WTC11 (cell line): ENCODE results near the gene SOX5. TPM values are rescaled to one million over a fixed set of nuclear protein-coding genes. Genes with fewer than 3 reads are reported as not detected.

Source experiments
- ATAC-seq: fragments of 200-7000 bp; cut with Tn5 transposase; 2 replicates; pipeline ENCODE4 v1.10.0; 2021; ENCODE audit warnings: mild to moderate bottlenecking, moderate library complexity
- CTCF ChIA-PET: fragments of 300-600 bp; sonication (Branson Sonifier 250); formaldehyde crosslinking; loops from one replicate; lab custom pipeline; 2021; ENCODE audit warnings: antibody characterized with exemption; lab: Charles Lee
- POLR2A ChIA-PET: fragments of 350-600 bp; sonication (Branson Sonifier 250); formaldehyde crosslinking; loops from one replicate; lab custom pipeline; 2021; ENCODE audit warnings: antibody characterized with exemption; lab: Charles Lee
- DNase-seq: peaks from one replicate; pipeline ENCODE4 v3.0.0; 2021; ENCODE audit warnings: low spot score
- H3K27ac Mint-ChIP-seq: 2 replicates; pipeline ENCODE4 v1.8.0; 2021; ENCODE audit warnings: mixed read lengths
- H3K27me3 Mint-ChIP-seq: 2 replicates; pipeline ENCODE4 v1.8.0; 2021; ENCODE audit warnings: low read depth, mild to moderate bottlenecking, moderate library complexity, mixed read lengths
- H3K36me3 Mint-ChIP-seq: 2 replicates; pipeline ENCODE4 v1.8.0; 2021; ENCODE audit warnings: mixed read lengths
- H3K4me1 Mint-ChIP-seq: 2 replicates; pipeline ENCODE4 v1.8.0; 2022; ENCODE audit warnings: mixed read lengths
- H3K4me3 Mint-ChIP-seq: 2 replicates; pipeline ENCODE4 v1.8.0; 2021; ENCODE audit warnings: mild to moderate bottlenecking, moderate library complexity, mixed read lengths
- H3K9me3 Mint-ChIP-seq: 2 replicates; pipeline ENCODE4 v1.8.0; 2021; ENCODE audit warnings: mixed read lengths
- ATF1 ChIP-seq: sonication (generic); formaldehyde crosslinking; IDR thresholded peaks from 2 replicates; pipeline ENCODE4 v1.8.1; 2023; ENCODE audit warnings: mild to moderate bottlenecking, moderate library complexity, missing genetic modification reagents
- CREB1 ChIP-seq: sonication (generic); formaldehyde crosslinking; IDR thresholded peaks from 2 replicates; pipeline ENCODE4 v1.8.0; 2023; ENCODE audit warnings: mild to moderate bottlenecking, missing genetic modification reagents
- FOXJ3 ChIP-seq: sonication (generic); formaldehyde crosslinking; IDR thresholded peaks from 2 replicates; pipeline ENCODE4 v1.9.0; 2021; ENCODE audit warnings: missing genetic modification reagents, mild to moderate bottlenecking, borderline replicate concordance
- GABPB1 ChIP-seq: sonication (generic); formaldehyde crosslinking; IDR thresholded peaks from 2 replicates; pipeline ENCODE4 v1.8.1; 2023; ENCODE audit warnings: mild to moderate bottlenecking, missing genetic modification reagents
- HMGXB4 ChIP-seq: sonication (generic); formaldehyde crosslinking; IDR thresholded peaks from 2 replicates; pipeline ENCODE4 v1.8.1; 2023; ENCODE audit warnings: mild to moderate bottlenecking, moderate library complexity, missing genetic modification reagents
- NR1H2 ChIP-seq: sonication (generic); formaldehyde crosslinking; IDR thresholded peaks from 2 replicates; pipeline ENCODE4 v1.9.0; 2021; ENCODE audit warnings: mild to moderate bottlenecking, moderate library complexity, missing genetic modification reagents
- NR3C1 ChIP-seq: sonication (generic); formaldehyde crosslinking; conservative IDR thresholded peaks from 2 replicates; pipeline ENCODE4 v1.8.1; 2023; ENCODE audit warnings: low read depth, mild to moderate bottlenecking, missing genetic modification reagents
- SOX15 ChIP-seq: fragments of 250-450 bp; sonication (Bioruptor Pico); IDR thresholded peaks from 2 replicates; pipeline ENCODE4 v1.9.0; 2021; ENCODE audit warnings: mild to moderate bottlenecking
- total RNA-seq: library from RNA; stranded (reverse); gene quantifications from 3 replicates; pipeline ENCODE4 v1.2.3, GENCODE V29; 2021
- TF ChIP-seq, protein P1 (sequence below): fragments of 250-450 bp; sonication (Bioruptor Pico); IDR thresholded peaks from 2 replicates; pipeline ENCODE4 v2.1.2; 2022; ENCODE audit warnings: mild to moderate bottlenecking, moderate library complexity
- TF ChIP-seq, protein P2 (sequence below): sonication (generic); formaldehyde crosslinking; conservative IDR thresholded peaks from 2 replicates; pipeline ENCODE4 v1.8.1; 2022; ENCODE audit warnings: mild to moderate bottlenecking, missing genetic modification reagents
- TF ChIP-seq, protein P3 (sequence below): sonication (generic); formaldehyde crosslinking; IDR thresholded peaks from 2 replicates; pipeline ENCODE4 v1.8.1; 2022; ENCODE audit warnings: mild to moderate bottlenecking, moderate library complexity, missing genetic modification reagents
- TF ChIP-seq, protein P4 (sequence below): sonication (generic); formaldehyde crosslinking; IDR thresholded peaks from 2 replicates; pipeline ENCODE4 v1.8.1; 2022; ENCODE audit warnings: missing genetic modification reagents, borderline replicate concordance
- TF ChIP-seq, protein P5 (sequence below): sonication (generic); formaldehyde crosslinking; IDR thresholded peaks from 2 replicates; pipeline ENCODE4 v1.8.1; 2022; ENCODE audit warnings: low read depth, mild to moderate bottlenecking, moderate library complexity, missing genetic modification reagents, borderline replicate concordance
- TF ChIP-seq, protein P6 (sequence below): sonication (generic); formaldehyde crosslinking; IDR thresholded peaks from 2 replicates; pipeline ENCODE4 v1.8.1; 2023; ENCODE audit warnings: mild to moderate bottlenecking, missing genetic modification reagents
- TF ChIP-seq, protein P7 (sequence below): sonication (generic); formaldehyde crosslinking; IDR thresholded peaks from 2 replicates; pipeline ENCODE4 v1.8.1; 2023; ENCODE audit warnings: mild to moderate bottlenecking, missing genetic modification reagents
- TF ChIP-seq, protein P8 (sequence below): fragments of 250-450 bp; sonication (Bioruptor Pico); IDR thresholded peaks from 2 replicates; pipeline ENCODE4 v1.8.0; 2021; ENCODE audit warnings: mild to moderate bottlenecking

Gene SOX5
- total RNA-seq, 1 experiment from 2014 or later, result 2.3 TPM

DNA sequence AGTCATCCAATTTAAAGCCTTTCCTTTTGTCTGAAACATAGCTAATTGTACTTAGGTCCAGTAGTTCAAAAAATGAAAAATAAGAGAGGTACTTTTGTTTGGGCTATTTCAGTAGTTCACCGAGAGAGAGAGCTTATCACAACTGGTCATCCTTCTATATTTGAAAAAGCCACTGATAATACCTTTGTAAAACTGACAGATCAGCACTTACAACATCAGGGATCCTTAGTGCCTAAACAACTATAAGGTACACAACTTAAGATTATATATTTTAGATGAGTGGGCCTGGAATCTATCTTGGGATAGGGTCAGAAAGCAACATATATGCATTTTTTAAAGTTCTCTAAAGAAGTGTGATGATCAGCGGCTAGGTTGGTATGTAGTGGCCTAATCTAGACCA lies 97.9 kb downstream of the SOX5 start:
- no peak for DNase-seq
- Mint-ChIP-seq H3K27me3 (no peaks in the 10 kb centered on the region), H3K9me3 (no peaks in the 10 kb centered on the region), H3K4me3 (no peak overlapping the region), H3K36me3 (no peaks in the 10 kb centered on the region), H3K4me1 (peaks cover 3% of the 10 kb centered on the region), H3K27ac (no peak overlapping the region)
- ATAC-seq, result no peak
- ChIA-PET POLR2A (no interaction called here), CTCF (no interaction called here)
- TF ChIP-seq GABPB1 (CRISPR knock-in tag) (no peak), CREB1 (no peak), NR3C1 (no peak), ATF1 (CRISPR knock-in tag) (no peak)
- TF ChIP-seq, protein P1, sequence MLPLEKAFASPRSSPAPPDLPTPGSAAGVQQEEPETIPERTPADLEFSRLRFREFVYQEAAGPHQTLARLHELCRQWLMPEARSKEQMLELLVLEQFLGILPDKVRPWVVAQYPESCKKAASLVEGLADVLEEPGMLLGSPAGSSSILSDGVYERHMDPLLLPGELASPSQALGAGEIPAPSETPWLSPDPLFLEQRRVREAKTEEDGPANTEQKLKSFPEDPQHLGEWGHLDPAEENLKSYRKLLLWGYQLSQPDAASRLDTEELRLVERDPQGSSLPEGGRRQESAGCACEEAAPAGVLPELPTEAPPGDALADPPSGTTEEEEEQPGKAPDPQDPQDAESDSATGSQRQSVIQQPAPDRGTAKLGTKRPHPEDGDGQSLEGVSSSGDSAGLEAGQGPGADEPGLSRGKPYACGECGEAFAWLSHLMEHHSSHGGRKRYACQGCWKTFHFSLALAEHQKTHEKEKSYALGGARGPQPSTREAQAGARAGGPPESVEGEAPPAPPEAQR (CRISPR knock-in tag), result no peak
- TF ChIP-seq, protein P2, sequence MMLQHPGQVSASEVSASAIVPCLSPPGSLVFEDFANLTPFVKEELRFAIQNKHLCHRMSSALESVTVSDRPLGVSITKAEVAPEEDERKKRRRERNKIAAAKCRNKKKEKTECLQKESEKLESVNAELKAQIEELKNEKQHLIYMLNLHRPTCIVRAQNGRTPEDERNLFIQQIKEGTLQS (CRISPR knock-in tag), result no peak
- TF ChIP-seq, protein P3, sequence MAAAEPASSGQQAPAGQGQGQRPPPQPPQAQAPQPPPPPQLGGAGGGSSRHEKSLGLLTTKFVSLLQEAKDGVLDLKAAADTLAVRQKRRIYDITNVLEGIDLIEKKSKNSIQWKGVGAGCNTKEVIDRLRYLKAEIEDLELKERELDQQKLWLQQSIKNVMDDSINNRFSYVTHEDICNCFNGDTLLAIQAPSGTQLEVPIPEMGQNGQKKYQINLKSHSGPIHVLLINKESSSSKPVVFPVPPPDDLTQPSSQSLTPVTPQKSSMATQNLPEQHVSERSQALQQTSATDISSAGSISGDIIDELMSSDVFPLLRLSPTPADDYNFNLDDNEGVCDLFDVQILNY, result no peak
- TF ChIP-seq, protein P4, sequence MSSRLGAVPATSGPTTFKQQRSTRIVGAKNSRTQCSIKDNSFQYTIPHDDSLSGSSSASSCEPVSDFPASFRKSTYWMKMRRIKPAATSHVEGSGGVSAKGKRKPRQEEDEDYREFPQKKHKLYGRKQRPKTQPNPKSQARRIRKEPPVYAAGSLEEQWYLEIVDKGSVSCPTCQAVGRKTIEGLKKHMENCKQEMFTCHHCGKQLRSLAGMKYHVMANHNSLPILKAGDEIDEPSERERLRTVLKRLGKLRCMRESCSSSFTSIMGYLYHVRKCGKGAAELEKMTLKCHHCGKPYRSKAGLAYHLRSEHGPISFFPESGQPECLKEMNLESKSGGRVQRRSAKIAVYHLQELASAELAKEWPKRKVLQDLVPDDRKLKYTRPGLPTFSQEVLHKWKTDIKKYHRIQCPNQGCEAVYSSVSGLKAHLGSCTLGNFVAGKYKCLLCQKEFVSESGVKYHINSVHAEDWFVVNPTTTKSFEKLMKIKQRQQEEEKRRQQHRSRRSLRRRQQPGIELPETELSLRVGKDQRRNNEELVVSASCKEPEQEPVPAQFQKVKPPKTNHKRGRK (CRISPR knock-in tag), result no peak
- TF ChIP-seq, protein P5, sequence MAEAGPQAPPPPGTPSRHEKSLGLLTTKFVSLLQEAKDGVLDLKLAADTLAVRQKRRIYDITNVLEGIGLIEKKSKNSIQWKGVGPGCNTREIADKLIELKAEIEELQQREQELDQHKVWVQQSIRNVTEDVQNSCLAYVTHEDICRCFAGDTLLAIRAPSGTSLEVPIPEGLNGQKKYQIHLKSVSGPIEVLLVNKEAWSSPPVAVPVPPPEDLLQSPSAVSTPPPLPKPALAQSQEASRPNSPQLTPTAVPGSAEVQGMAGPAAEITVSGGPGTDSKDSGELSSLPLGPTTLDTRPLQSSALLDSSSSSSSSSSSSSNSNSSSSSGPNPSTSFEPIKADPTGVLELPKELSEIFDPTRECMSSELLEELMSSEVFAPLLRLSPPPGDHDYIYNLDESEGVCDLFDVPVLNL (CRISPR knock-in tag), result no peak

GRCh38 chr12:23847857-23848256 lies 101.6 kb downstream of the SOX5 start:
- no peaks in the 10 kb centered on the region for H3K9me3 Mint-ChIP-seq
- peaks cover 3% of the 10 kb centered on the region for H3K4me1 Mint-ChIP-seq
- CTCF ChIA-PET, result no interaction called here
- no peak overlapping the region for H3K27ac Mint-ChIP-seq
- DNase-seq (no peak), ATAC-seq (no peak)
- H3K4me3 Mint-ChIP-seq, result no peak overlapping the region
- H3K27me3 Mint-ChIP-seq, result no peaks in the 10 kb centered on the region
- no peaks in the 10 kb centered on the region for H3K36me3 Mint-ChIP-seq
- POLR2A ChIA-PET, result no interaction called here
- TF ChIP-seq FOXJ3 (CRISPR knock-in tag) (no peak), NR1H2 (CRISPR knock-in tag) (no peak), HMGXB4 (CRISPR knock-in tag) (no peak), ATF1 (CRISPR knock-in tag) (no peak), SOX15 (CRISPR knock-in tag) (no peak)
- TF ChIP-seq, protein P1 (CRISPR knock-in tag), result no peak
- TF ChIP-seq, protein P2 (CRISPR knock-in tag), result no peak
- TF ChIP-seq, protein P5 (CRISPR knock-in tag), result no peak
- TF ChIP-seq, protein P6, sequence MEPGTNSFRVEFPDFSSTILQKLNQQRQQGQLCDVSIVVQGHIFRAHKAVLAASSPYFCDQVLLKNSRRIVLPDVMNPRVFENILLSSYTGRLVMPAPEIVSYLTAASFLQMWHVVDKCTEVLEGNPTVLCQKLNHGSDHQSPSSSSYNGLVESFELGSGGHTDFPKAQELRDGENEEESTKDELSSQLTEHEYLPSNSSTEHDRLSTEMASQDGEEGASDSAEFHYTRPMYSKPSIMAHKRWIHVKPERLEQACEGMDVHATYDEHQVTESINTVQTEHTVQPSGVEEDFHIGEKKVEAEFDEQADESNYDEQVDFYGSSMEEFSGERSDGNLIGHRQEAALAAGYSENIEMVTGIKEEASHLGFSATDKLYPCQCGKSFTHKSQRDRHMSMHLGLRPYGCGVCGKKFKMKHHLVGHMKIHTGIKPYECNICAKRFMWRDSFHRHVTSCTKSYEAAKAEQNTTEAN, result no peak
- TF ChIP-seq, protein P7, sequence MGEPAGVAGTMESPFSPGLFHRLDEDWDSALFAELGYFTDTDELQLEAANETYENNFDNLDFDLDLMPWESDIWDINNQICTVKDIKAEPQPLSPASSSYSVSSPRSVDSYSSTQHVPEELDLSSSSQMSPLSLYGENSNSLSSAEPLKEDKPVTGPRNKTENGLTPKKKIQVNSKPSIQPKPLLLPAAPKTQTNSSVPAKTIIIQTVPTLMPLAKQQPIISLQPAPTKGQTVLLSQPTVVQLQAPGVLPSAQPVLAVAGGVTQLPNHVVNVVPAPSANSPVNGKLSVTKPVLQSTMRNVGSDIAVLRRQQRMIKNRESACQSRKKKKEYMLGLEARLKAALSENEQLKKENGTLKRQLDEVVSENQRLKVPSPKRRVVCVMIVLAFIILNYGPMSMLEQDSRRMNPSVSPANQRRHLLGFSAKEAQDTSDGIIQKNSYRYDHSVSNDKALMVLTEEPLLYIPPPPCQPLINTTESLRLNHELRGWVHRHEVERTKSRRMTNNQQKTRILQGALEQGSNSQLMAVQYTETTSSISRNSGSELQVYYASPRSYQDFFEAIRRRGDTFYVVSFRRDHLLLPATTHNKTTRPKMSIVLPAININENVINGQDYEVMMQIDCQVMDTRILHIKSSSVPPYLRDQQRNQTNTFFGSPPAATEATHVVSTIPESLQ, result no peak
- TF ChIP-seq, protein P8, sequence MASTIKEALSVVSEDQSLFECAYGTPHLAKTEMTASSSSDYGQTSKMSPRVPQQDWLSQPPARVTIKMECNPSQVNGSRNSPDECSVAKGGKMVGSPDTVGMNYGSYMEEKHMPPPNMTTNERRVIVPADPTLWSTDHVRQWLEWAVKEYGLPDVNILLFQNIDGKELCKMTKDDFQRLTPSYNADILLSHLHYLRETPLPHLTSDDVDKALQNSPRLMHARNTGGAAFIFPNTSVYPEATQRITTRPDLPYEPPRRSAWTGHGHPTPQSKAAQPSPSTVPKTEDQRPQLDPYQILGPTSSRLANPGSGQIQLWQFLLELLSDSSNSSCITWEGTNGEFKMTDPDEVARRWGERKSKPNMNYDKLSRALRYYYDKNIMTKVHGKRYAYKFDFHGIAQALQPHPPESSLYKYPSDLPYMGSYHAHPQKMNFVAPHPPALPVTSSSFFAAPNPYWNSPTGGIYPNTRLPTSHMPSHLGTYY (CRISPR knock-in tag), result no peak
